GM10847 (cell line): ENCODE measurements around the gene PLAAT1.

ENCODE experiments used
- POLR2A ChIP-seq: IDR thresholded peaks from 2 replicates; pipeline ENCODE4 v1.6.1; 2011; ENCODE audit not compliant: insufficient read length; ENCODE audit errors: extremely low read depth

Gene PLAAT1

GRCh38 chr3:193240850-193241706 lies at the start of gene PLAAT1:
PLAAT1 (plus strand) TSS chr3:193241222; CDS start chr3:193255651, 14,429 bp downstream.
- TF ChIP-seq POLR2A, result no peak

- TF ChIP-seq POLR2A, result no peak
Observed at GRCh38 chr3:193194371-193194770, 46.7 kb upstream of the PLAAT1 start.

GRCh38 chr3:193196746-193197145 lies 44.3 kb upstream of the PLAAT1 start:
- no peak for TF ChIP-seq POLR2A

GRCh38 chr3:193207290-193208273 lies 33.4 kb upstream of the PLAAT1 start:
- no peak for TF ChIP-seq POLR2A

- no peak for TF ChIP-seq POLR2A
Observed at GRCh38 chr3:193210618-193211017, 30.4 kb upstream of the PLAAT1 start.

GRCh38 chr3:193211173-193211572 lies 29.8 kb upstream of the PLAAT1 start:
- no peak for TF ChIP-seq POLR2A

- no peak for TF ChIP-seq POLR2A
Observed at GRCh38 chr3:193211984-193212383, 29.0 kb upstream of the PLAAT1 start.

GRCh38 chr3:193212844-193213243 lies 28.2 kb upstream of the PLAAT1 start:
- TF ChIP-seq POLR2A, result no peak

GRCh38 chr3:193214445-193214844 lies 26.6 kb upstream of the PLAAT1 start:
- TF ChIP-seq POLR2A, result no peak

GRCh38 chr3:193225302-193226125 lies 15.5 kb upstream of the PLAAT1 start:
- no peak for TF ChIP-seq POLR2A

GRCh38 chr3:193228206-193228605 lies 12.8 kb upstream of the PLAAT1 start:
- TF ChIP-seq POLR2A, result no peak

- no peak for TF ChIP-seq POLR2A
Observed at GRCh38 chr3:193229851-193230420, 11.1 kb upstream of the PLAAT1 start.

- TF ChIP-seq POLR2A, result no peak
Observed at GRCh38 chr3:193230610-193231009, 10.4 kb upstream of the PLAAT1 start.

GRCh38 chr3:193231201-193231600 lies 9.8 kb upstream of the PLAAT1 start:
- no peak for TF ChIP-seq POLR2A

- no peak for TF ChIP-seq POLR2A
Observed at GRCh38 chr3:193236599-193236998, 4.4 kb upstream of the PLAAT1 start.
